ENCODE measurements around the gene FAM107B. TPM values are rescaled to one million over a fixed set of nuclear protein-coding genes. Genes with fewer than 3 reads are reported as not detected.
"Not testable (repeated sequence)": the region's sequence is repeated elsewhere in the genome, so short reads cannot be mapped to it uniquely, and the experiment has no call there.

FAM107B gene
- total and polyA plus RNA-seq, 2 donors (not counting 3 experiments of a cell fraction or from before 2014, with no cell fraction given) = 39.2 to 176 TPM

- no peaks in the 10 kb centered on the region for H3K27me3 ChIP-seq (ENCODE audit: control insufficient read depth in 2 of 2, insufficient read depth in 2 of 2, low read length in 2 of 2)
- ChIA-PET CTCF (interaction anchor here (0.7 to 1.6 kb wide), 10 partner anchors 18 to 322 kb away, joined by 3 to 6 read pairs (median 3); partner anchors contain the start of genes CDNF, HSPA14 and MSANTD7), POLR2A (no interaction called here)
- no peak overlapping the region for H3K9ac ChIP-seq (replicated peaks; ENCODE audit: extremely low read depth, insufficient read depth, low read length)
- H3K9me1 ChIP-seq (replicated peaks; ENCODE audit: control insufficient read depth, extremely low read depth, insufficient read depth, low read length) = no peaks in the 10 kb centered on the region
- H2AFZ ChIP-seq (ENCODE audit: low read depth, low read length) = peak overlapping the region; percentile 31
- no peaks in the 10 kb centered on the region for H3K9me3 ChIP-seq (replicated peaks; ENCODE audit: control insufficient read depth, insufficient read depth, low read length)
- intact Hi-C loops (cut with micrococcal nuclease) = no loop called here
- H3K4me2 ChIP-seq (ENCODE audit: insufficient read depth, low read length) = no peak overlapping the region
- no peaks in the 10 kb centered on the region for H4K20me1 ChIP-seq (replicated peaks; ENCODE audit: control insufficient read depth, extremely low read depth, insufficient read depth, low read length)
- DNase-seq (ENCODE audit: low read depth, low spot score) (peak; percentile 69), FAIRE-seq (peak; percentile 15)
- peaks cover 20% of the 10 kb centered on the region for H3K4me1 ChIP-seq (ENCODE audit: control insufficient read depth, extremely low read depth, insufficient read depth, low read length)
- H3K36me3 ChIP-seq (ENCODE audit: control insufficient read depth in 2 of 2, extremely low read depth in 1 of 2, insufficient read depth in 2 of 2, low read length in 2 of 2) = no peaks in the 10 kb centered on the region
- BruUV-seq (replicated peaks) = no TSS peak
- H3K27ac ChIP-seq (ENCODE audit: insufficient read depth, low read depth, low read length) = no peak overlapping the region
- H3K4me3 ChIP-seq (replicated peaks in 1 of 3; ENCODE audit: insufficient read depth in 1 of 3, low read depth in 1 of 3, low read length in 3 of 3) = no peak overlapping the region
- no peaks in the 10 kb centered on the region for H3K79me2 ChIP-seq (ENCODE audit: control insufficient read depth, insufficient read depth, low read length)
- TF ChIP-seq GATA2 (IDR thresholded peaks at IDR 0.05; ENCODE audit: insufficient read depth, insufficient read length, low read depth, low read length) (peak; percentile 73), JUN (IDR thresholded peaks at IDR 0.05; ENCODE audit: borderline replicate concordance, insufficient read depth, insufficient read length, low read depth) (no peak), MYC (IDR thresholded peaks at IDR 0.05; ENCODE audit: low read depth, low read length) (no peak), FOS (IDR thresholded peaks at IDR 0.05; ENCODE audit: borderline replicate concordance, insufficient read depth, low read length) (peak; percentile 67)
- dilution Hi-C loops (cut with MboI; ENCODE audit: extremely low pct_ligation_motif_present, low sequenced_read_pairs) = no loop called here
Measured at GRCh38 chr10:14820010-14820774, 45.5 kb upstream of the FAM107B start.

- H3K9ac ChIP-seq (replicated peaks; ENCODE audit: extremely low read depth, insufficient read depth, low read length); H3K27me3 ChIP-seq (ENCODE audit: control insufficient read depth in 2 of 2, insufficient read depth in 2 of 2, low read length in 2 of 2); H3K79me2 ChIP-seq (ENCODE audit: control insufficient read depth, insufficient read depth, low read length); H3K9me3 ChIP-seq (replicated peaks; ENCODE audit: control insufficient read depth, insufficient read depth, low read length); dilution Hi-C loops (cut with MboI; ENCODE audit: extremely low pct_ligation_motif_present, low sequenced_read_pairs); H3K4me3 ChIP-seq (replicated peaks in 1 of 3; ENCODE audit: insufficient read depth in 1 of 3, low read depth in 1 of 3, low read length in 3 of 3); FAIRE-seq; POLR2A ChIA-PET; H4K20me1 ChIP-seq (replicated peaks; ENCODE audit: control insufficient read depth, extremely low read depth, insufficient read depth, low read length); H3K4me2 ChIP-seq (ENCODE audit: insufficient read depth, low read length); H2AFZ ChIP-seq (ENCODE audit: low read depth, low read length); H3K9me1 ChIP-seq (replicated peaks; ENCODE audit: control insufficient read depth, extremely low read depth, insufficient read depth, low read length); H3K36me3 ChIP-seq (ENCODE audit: control insufficient read depth in 2 of 2, extremely low read depth in 1 of 2, insufficient read depth in 2 of 2, low read length in 2 of 2); DNase-seq (ENCODE audit: low read depth, low spot score); intact Hi-C loops (cut with micrococcal nuclease); BruUV-seq (replicated peaks); H3K27ac ChIP-seq (ENCODE audit: insufficient read depth, low read depth, low read length): not testable (repeated sequence)
- peaks cover 14% of the 10 kb centered on the region for H3K4me1 ChIP-seq (ENCODE audit: control insufficient read depth, extremely low read depth, insufficient read depth, low read length)
- CTCF ChIA-PET = interaction anchor here (0.7 kb wide), 1 partner anchor 114 kb away, joined by 3 read pairs; no protein-coding TSS in a partner anchor
Measured at GRCh38 chr10:14816717-14817116, 42.0 kb upstream of the FAM107B start.

Data from endothelial cell of umbilical vein (primary cell).